Right lobe of liver (tissue), 4 donors: ENCODE data around the gene CLDND2.

ENCODE experiments used
- POLR2A ChIP-seq: fragments of 450-650 bp; IDR thresholded peaks from one replicate; pipeline ENCODE4 v1.6.1; 2017; ENCODE audit warnings: antibody characterized with exemption, mild to moderate bottlenecking
- TF ChIP-seq, protein P1 (sequence below), 4 donors: fragments of 200-600 bp in 3 of 4; fragments of 450-650 bp in 1 of 4; IDR thresholded peaks; one replicate each; pipeline versions ENCODE4 v1.5.1 to v1.8.0; 2016 to 2022; ENCODE audit warnings: antibody characterized with exemption in 4 of 4, mild to moderate bottlenecking in 2 of 4
- donor health status: DM: no; HTN: no; CAD: no.
- donor health status: DM: no; HTN: no; CAD: no.
- donor health status: DM: no; HTN: yes; CAD: no.

DNA sequence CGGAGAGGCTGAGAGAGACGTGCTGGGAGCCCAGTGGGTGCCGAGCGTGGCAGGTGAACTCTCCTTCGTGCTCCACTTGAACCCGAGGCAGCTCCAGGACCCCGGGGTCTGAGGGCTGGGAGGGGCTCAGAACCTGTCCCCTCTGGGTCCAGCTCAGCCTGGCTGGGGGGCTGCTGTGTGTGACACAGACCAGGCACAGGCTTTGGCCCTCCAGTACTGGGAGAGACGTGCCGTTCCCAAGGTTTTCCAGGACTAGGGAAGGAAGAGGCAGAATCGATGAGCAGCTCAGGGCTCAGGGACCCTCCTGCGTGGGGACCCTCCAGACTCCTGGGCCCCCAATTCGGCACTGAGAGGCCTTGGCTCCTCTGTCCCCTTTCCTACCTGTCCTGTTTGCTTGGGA lies 46.4 kb upstream of the CLDND2 start:
- TF ChIP-seq, protein P1, sequence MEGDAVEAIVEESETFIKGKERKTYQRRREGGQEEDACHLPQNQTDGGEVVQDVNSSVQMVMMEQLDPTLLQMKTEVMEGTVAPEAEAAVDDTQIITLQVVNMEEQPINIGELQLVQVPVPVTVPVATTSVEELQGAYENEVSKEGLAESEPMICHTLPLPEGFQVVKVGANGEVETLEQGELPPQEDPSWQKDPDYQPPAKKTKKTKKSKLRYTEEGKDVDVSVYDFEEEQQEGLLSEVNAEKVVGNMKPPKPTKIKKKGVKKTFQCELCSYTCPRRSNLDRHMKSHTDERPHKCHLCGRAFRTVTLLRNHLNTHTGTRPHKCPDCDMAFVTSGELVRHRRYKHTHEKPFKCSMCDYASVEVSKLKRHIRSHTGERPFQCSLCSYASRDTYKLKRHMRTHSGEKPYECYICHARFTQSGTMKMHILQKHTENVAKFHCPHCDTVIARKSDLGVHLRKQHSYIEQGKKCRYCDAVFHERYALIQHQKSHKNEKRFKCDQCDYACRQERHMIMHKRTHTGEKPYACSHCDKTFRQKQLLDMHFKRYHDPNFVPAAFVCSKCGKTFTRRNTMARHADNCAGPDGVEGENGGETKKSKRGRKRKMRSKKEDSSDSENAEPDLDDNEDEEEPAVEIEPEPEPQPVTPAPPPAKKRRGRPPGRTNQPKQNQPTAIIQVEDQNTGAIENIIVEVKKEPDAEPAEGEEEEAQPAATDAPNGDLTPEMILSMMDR (IDR thresholded peaks at IDR 0.05) = no peak
- TF ChIP-seq POLR2A = no peak
